ENCODE measurements around the gene RFX3. TPM values are rescaled to one million over a fixed set of nuclear protein-coding genes. Genes with fewer than 3 reads are reported as not detected.

RFX3 gene
- total and polyA plus RNA-seq, 2 experiments from 2014 or later: 5.8 to 7.9 TPM

- H3K9me3 ChIP-seq (ENCODE audit: low read depth): no peaks in the 10 kb centered on the region
- 88% methylated on average over 2 of the region's 2 CpGs for WGBS (ENCODE audit: low lambda C conversion rate, missing lambda C conversion rate)
- no peak overlapping the region for H3K4me2 ChIP-seq
- H3K36me3 ChIP-seq (replicated peaks; ENCODE audit: insufficient read depth, low read depth): no peaks in the 10 kb centered on the region
- H3K4me1 ChIP-seq (ENCODE audit: insufficient read depth): no peaks in the 10 kb centered on the region
- H3K27me3 ChIP-seq: no peaks in the 10 kb centered on the region
- H2AFZ ChIP-seq: no peak overlapping the region
- no peak overlapping the region for H3K27ac ChIP-seq
- no peaks in the 10 kb centered on the region for H4K20me1 ChIP-seq (ENCODE audit: insufficient read depth, poor library complexity, severe bottlenecking)
- H3K4me3 ChIP-seq: no peak overlapping the region
- H3K9me2 ChIP-seq (replicated peaks; ENCODE audit: insufficient read depth): no peaks in the 10 kb centered on the region
- TF ChIP-seq EZH2phosphoT487 (IDR thresholded peaks at IDR 0.05; ENCODE audit: low read depth, severe bottlenecking, unreplicated experiment): no peak
- TF ChIP-seq CTCF (IDR thresholded peaks at IDR 0.05; ENCODE audit: poor library complexity): no peak
- no peak for TF ChIP-seq EZH2 (IDR thresholded peaks at IDR 0.05; ENCODE audit: borderline replicate concordance)
- no peaks in the 10 kb centered on the region for H3K79me2 ChIP-seq
- DNase-seq (ENCODE audit: low spot score): no peak
These were observed 164.0 kb downstream of the RFX3 start for GRCh38 chr9:3361689-3362392.

- no peaks in the 10 kb centered on the region for H3K36me3 ChIP-seq (replicated peaks; ENCODE audit: insufficient read depth, low read depth)
These were observed 164.7 kb downstream of the RFX3 start for GRCh38 chr9:3361116-3361515.

GRCh38 chr9:3360245-3360644 lies 165.6 kb downstream of the RFX3 start:
- Histone ChIP-seq H3K36me3 (replicated peaks; ENCODE audit: insufficient read depth, low read depth) (no peaks in the 10 kb centered on the region), H3K4me2 (no peak overlapping the region), H4K20me1 (ENCODE audit: insufficient read depth, poor library complexity, severe bottlenecking) (no peaks in the 10 kb centered on the region), H3K27me3 (no peaks in the 10 kb centered on the region), H3K4me1 (ENCODE audit: insufficient read depth) (no peaks in the 10 kb centered on the region), H3K4me3 (no peak overlapping the region), H2AFZ (no peak overlapping the region), H3K27ac (no peak overlapping the region), H3K9me3 (ENCODE audit: low read depth) (no peaks in the 10 kb centered on the region), H3K9me2 (replicated peaks; ENCODE audit: insufficient read depth) (no peaks in the 10 kb centered on the region), H3K79me2 (peaks cover 2% of the 10 kb centered on the region)
- TF ChIP-seq EZH2phosphoT487 (IDR thresholded peaks at IDR 0.05; ENCODE audit: low read depth, severe bottlenecking, unreplicated experiment) (no peak), EZH2 (IDR thresholded peaks at IDR 0.05; ENCODE audit: borderline replicate concordance) (no peak), CTCF (IDR thresholded peaks at IDR 0.05; ENCODE audit: poor library complexity) (no peak)
- no peak for DNase-seq (ENCODE audit: low spot score)

More at GRCh38 chr9:3361116-3361515, 164.7 kb downstream of the RFX3 start:
- Histone ChIP-seq H3K27me3 (no peaks in the 10 kb centered on the region), H2AFZ (no peak overlapping the region), H3K9me2 (replicated peaks; ENCODE audit: insufficient read depth) (no peaks in the 10 kb centered on the region), H3K9me3 (ENCODE audit: low read depth) (no peaks in the 10 kb centered on the region), H4K20me1 (ENCODE audit: insufficient read depth, poor library complexity, severe bottlenecking) (no peaks in the 10 kb centered on the region), H3K4me2 (no peak overlapping the region), H3K4me3 (no peak overlapping the region), H3K4me1 (ENCODE audit: insufficient read depth) (no peaks in the 10 kb centered on the region), H3K27ac (no peak overlapping the region), H3K79me2 (no peaks in the 10 kb centered on the region)
- TF ChIP-seq CTCF (IDR thresholded peaks at IDR 0.05; ENCODE audit: poor library complexity): no peak
- TF ChIP-seq EZH2 (IDR thresholded peaks at IDR 0.05; ENCODE audit: borderline replicate concordance): no peak
- TF ChIP-seq EZH2phosphoT487 (IDR thresholded peaks at IDR 0.05; ENCODE audit: low read depth, severe bottlenecking, unreplicated experiment): no peak
- no peak for DNase-seq (ENCODE audit: low spot score)
- WGBS (ENCODE audit: low lambda C conversion rate, missing lambda C conversion rate): 91% methylated on average over 4 of the region's 4 CpGs
